Measurements from ENCODE around the gene SEC22B.
"Not testable (repeated sequence)": the region's sequence is repeated elsewhere in the genome, so short reads cannot be mapped to it uniquely, and the experiment has no call there.

The SEC22B gene

DNA sequence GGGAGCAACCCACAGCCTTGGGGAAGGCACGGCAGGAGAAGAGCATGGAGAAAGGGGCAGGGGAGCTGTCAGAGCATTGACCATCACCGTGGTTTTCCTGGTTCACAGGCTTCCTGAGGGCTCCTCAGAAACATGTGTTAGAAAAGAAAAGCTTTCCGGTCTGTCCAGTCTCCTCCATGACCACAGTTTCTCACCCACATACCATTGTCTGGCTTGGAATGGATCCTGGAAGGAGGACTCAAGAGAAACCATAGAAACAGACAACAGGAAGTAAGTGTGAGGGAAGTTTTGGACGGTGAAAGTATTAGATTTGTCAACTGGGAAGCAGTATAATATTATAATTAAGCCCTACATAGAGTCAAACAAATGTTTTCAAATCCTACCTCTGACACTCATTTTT is 55.8 kb downstream of the SEC22B start:
- DNase-seq (ENCODE audit: low read depth in 2 of 3, low spot score in 1 of 3) = not testable (repeated sequence)

DNA sequence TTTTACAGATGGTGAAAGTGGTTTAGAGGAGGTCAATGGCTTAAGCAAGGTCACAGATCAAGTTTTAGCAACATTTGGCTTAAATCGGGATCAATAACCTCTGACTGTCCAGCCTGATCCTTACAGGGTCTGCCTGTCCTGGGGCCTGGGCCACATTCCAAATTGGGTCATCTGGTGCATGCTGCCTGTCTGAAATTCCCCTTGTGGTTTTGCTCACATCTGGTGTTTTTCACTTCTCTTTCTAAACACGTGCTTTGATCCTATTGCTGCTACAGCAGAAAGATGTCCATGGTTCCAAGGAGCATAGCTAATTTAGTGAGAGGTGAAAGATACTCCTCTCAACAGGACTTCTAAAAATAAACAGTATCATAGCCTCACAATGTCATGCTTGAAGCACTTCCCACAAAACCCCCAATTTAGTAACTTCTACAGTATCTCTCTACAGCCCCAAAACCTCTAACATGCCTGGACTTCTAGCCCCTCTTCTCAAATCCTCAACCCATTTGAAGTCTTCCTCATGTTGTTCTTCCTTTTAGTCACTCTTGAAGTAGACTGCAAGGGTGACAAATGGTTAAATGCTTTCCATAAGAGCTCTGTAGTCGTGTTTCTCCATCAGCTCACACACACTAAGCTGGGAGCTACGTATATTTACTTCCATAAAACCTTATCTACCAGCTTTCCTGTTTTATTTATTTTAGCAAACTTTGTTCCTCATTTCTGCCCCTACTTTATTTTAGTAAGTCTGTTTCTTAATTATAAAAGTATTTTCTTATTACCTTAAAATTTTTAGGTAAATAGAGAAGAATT is 58.7 kb downstream of the SEC22B start:
- DNase-seq (ENCODE audit: low read depth in 2 of 3, low spot score in 1 of 3) = not testable (repeated sequence)

- DNase-seq (ENCODE audit: low read depth in 2 of 3, low spot score in 1 of 3) = not testable (repeated sequence)
Observed at GRCh38 chr1:120116094-120116493, 60.2 kb downstream of the SEC22B start.

DNA sequence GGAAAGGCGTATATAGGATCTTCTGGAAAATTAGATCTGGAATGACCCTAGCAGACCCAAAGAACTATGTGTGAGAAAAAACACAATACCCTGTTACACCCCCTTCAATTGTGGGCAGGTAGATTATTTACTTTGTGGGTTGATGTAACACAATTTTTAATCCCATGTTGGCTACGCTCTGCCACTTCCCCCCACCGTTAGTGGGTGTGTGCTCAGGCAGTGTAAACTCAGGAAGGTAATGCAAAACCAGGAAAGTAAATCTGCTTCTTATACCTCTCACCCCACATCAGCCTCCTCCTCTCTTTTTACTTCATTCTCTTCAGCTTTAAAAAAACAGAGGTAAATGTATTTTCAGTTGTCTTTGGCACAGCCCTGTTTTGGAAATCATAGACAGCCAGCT is 63.2 kb downstream of the SEC22B start:
- DNase-seq (ENCODE audit: low read depth in 2 of 3, low spot score in 1 of 3) = not testable (repeated sequence)

- not testable (repeated sequence) for DNase-seq (ENCODE audit: low read depth in 2 of 3, low spot score in 1 of 3)
Observed at GRCh38 chr1:120112212-120112611, 64.1 kb downstream of the SEC22B start.

- DNase-seq (ENCODE audit: low read depth in 2 of 3, low spot score in 1 of 3) = not testable (repeated sequence)
Observed at GRCh38 chr1:120111771-120112170, 64.5 kb downstream of the SEC22B start.

DNA sequence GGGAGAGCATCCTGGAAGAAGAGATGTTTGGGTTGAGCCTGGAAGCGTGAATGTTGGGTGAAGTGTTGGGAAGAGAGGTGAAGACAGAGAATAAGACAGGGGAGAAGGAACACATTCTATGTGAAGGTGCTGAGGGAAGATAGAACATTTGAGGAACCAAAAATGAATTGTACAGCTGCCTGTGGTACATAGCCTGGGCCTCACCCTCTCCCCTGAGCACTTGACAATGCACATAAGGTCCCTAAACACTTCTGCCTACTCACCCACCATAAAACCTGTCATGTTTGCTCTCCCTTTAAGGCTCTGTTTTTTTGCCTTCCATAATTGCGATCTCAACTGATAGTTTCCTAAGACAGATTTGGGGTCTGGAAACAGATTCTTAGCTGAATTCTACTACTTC is 65.3 kb downstream of the SEC22B start:
- not testable (repeated sequence) for DNase-seq (ENCODE audit: low read depth in 2 of 3, low spot score in 1 of 3)

DNA sequence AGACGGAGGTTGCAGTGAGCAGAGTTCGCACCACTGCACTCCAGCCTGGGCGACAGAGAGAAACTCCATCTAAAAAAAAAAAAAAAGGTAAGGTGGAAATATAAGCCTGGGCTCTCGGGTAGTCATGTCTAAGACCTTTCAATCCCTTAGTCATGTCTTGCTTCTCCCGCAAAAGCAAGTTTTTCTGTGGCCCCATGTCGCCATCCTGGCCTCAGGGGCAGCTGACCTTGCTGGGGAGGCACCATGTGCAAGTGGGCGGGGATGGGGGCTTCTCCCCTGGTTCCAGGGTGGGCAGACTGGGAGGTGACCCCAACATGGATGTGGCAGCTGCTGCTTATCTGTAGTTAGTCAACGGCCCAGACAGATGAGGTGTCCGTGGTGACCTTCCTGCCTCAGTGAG is 66.7 kb downstream of the SEC22B start:
- DNase-seq (ENCODE audit: low read depth in 2 of 3, low spot score in 1 of 3) = not testable (repeated sequence)

- DNase-seq (ENCODE audit: low read depth in 2 of 3, low spot score in 1 of 3) = not testable (repeated sequence)
Observed at GRCh38 chr1:120109180-120109579, 67.1 kb downstream of the SEC22B start.

DNA sequence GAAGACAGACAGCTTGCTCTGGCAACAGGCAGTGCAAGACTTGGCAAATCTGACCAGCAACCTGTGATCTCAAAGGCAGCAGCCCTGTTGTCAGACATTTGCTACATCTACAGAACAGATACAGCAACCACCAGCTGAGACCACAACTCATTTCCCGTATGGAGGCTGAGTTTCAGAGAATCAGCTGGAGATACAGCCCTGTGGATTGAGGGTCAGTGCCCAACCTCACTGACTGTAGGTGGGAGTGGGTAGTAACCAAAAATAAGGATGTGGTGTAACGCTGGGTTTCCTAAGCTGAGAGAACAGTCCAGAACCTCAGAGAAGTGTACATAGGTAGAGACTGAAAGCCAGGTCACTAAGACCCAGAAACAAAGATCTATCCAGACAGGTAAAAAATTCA is 71.0 kb downstream of the SEC22B start:
- DNase-seq (ENCODE audit: low read depth in 2 of 3, low spot score in 1 of 3) = not testable (repeated sequence)

- DNase-seq (ENCODE audit: low read depth in 2 of 3, low spot score in 1 of 3) = not testable (repeated sequence)
Observed at GRCh38 chr1:120103768-120104167, 72.6 kb downstream of the SEC22B start.

DNA sequence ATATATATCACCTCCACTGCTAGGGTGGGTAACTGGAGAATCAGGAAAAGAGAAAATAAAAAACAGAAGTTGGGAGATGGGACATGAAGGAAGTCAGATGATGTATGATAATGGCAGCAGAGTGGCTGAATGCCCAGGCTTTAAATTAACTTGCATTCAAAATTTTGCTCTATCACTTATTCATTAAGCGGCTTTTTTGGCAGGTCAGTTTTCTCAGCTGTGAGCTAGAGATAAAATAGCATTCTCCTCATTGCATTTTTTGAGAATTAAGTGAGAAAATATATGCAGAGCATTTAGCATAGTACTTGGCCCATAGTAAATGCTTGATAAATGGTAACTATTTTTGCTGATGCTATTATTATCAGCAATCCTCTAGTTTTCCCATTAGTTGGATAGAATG is 74.7 kb downstream of the SEC22B start:
- DNase-seq (ENCODE audit: low read depth in 2 of 3, low spot score in 1 of 3) = not testable (repeated sequence)

Data from stimulated activated CD4-positive, alpha-beta T cell treated with anti-CD3 and anti-CD28 coated beads, Interleukin-12 subunit alpha, Interleukin-12 subunit beta, amount 100 ng/mL, for 48 hours (primary cell).